ENCODE results near the gene CHST8. TPM values are rescaled to one million over a fixed set of nuclear protein-coding genes. Genes with fewer than 3 reads are reported as not detected.
A peak's percentile ranks its signal among the peaks of the same experiment; 100 is the strongest.
"Not testable (repeated sequence)": the region's sequence is repeated elsewhere in the genome, so short reads cannot be mapped to it uniquely, and the experiment has no call there.

Gene CHST8
- total and polyA plus RNA-seq, 11 donors: 0.10 to 0.88 (median 0.22) TPM; not detected in 3

DNA sequence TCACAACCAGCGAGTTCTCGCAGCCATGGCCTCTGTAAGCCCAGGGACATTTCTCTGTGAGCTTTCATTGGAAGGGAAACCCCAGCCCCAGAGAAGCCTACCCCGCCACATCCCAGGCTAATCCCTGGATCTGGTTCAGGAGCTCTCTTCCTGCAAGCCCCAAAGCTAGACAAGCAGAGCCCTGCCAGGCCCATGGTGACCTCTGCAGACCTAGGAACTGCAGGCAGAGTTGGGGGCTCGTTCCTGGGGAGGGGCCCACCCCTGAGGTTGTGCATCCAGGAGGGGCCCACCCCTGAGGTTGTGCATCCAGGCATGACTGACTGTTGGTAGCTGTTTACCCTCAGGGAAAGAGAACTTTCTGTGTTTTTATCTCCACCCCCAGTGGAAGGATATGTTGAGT, 196.7 kb downstream of the CHST8 start:
- WGBS, 4 donors: 93 to 100% (median 95%) methylated on average over 3 to 4 of the region's 4 CpGs
- intact Hi-C loops (cut with DNase I): loop anchor here in 1 of 10 donors (2.0 kb wide), 1 partner anchor 20 kb away; no protein-coding TSS in a partner anchor
- ATAC-seq (no peak), DNase-seq (peak in 2 of 5 donors; percentile 7 to 14)
- H3K27me3 ChIP-seq: no peaks in the 10 kb centered on the region
- H3K4me1 ChIP-seq: peaks cover 0 to 56% (median 25%) of the 10 kb centered on the region in 12 donors
- H3K9me3 ChIP-seq: peaks cover 0 to 7% (median 0%) of the 10 kb centered on the region in 12 donors
- no peak overlapping the region for H3K4me3 ChIP-seq
- TF ChIP-seq POLR2A (IDR thresholded peaks at IDR 0.05): no peak
- TF ChIP-seq, protein P1, sequence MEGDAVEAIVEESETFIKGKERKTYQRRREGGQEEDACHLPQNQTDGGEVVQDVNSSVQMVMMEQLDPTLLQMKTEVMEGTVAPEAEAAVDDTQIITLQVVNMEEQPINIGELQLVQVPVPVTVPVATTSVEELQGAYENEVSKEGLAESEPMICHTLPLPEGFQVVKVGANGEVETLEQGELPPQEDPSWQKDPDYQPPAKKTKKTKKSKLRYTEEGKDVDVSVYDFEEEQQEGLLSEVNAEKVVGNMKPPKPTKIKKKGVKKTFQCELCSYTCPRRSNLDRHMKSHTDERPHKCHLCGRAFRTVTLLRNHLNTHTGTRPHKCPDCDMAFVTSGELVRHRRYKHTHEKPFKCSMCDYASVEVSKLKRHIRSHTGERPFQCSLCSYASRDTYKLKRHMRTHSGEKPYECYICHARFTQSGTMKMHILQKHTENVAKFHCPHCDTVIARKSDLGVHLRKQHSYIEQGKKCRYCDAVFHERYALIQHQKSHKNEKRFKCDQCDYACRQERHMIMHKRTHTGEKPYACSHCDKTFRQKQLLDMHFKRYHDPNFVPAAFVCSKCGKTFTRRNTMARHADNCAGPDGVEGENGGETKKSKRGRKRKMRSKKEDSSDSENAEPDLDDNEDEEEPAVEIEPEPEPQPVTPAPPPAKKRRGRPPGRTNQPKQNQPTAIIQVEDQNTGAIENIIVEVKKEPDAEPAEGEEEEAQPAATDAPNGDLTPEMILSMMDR (IDR thresholded peaks at IDR 0.05): no peak
- no peak overlapping the region for H3K27ac ChIP-seq
- H3K36me3 ChIP-seq: peaks cover 0 to 10% (median 0%) of the 10 kb centered on the region in 9 donors

DNA sequence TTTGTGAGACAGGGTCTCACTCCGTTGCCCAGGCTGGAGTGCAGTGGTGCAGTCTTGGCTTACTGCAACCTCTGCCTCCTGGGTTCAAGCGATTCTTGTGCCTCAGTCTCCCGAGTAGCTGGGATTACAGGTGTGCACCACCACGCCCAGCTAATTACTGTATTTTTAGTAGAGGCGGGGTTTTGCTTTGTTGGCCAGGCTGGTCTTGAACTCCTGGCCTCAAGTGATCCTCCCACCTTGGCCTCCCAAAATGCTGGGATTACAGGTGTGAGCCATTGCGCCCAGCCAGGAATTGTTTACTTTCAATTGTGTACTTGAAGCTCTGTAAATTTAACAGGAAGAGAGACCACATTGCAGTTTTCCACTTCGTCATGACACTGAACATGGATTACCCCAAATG, 197.3 kb downstream of the CHST8 start:
- WGBS, 4 donors: 90 to 94% (median 94%) methylated on average over 7 of the region's 7 CpGs
- DNase-seq: peak in 1 of 5 donors; percentile 7
- H3K4me3 ChIP-seq, ATAC-seq, H3K27me3 ChIP-seq, H3K36me3 ChIP-seq, H3K9me3 ChIP-seq: not testable (repeated sequence)
- peaks cover 0 to 56% (median 25%) of the 10 kb centered on the region in 12 donors for H3K4me1 ChIP-seq
- intact Hi-C loops (cut with DNase I): loop anchor here in 1 of 10 donors (2.0 kb wide), 1 partner anchor 20 kb away; no protein-coding TSS in a partner anchor
- H3K27ac ChIP-seq: peak overlapping the region; percentile 77 to 96 (median 84)

DNA sequence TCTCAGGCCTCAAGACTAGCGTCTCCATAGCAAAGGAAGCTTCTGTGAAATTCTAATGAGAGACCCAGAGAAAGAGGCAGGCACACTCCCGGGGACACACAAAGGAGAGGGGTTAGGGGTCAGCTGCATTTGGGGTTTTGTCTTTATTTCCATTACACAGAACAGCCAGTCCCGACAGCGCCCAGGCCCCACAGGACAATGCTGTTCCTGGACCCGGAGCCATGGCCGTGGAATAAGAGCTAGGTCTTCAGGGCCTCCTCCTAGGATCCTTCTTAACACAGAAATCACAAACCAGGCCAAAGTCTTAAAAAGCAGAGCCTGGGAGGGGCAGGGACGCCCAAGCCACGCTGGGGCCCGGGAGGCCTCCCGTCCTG, 197.7 kb downstream of the CHST8 start:
- no peaks in the 10 kb centered on the region for H3K27me3 ChIP-seq
- peaks cover 0 to 56% (median 25%) of the 10 kb centered on the region in 12 donors for H3K4me1 ChIP-seq
- DNase-seq: no peak
- H3K36me3 ChIP-seq: no peaks in the 10 kb centered on the region
- intact Hi-C loops (cut with DNase I): loop anchor here in 1 of 10 donors (2.0 kb wide), 1 partner anchor 21 kb away; no protein-coding TSS in a partner anchor
- no peak for ATAC-seq
- H3K9me3 ChIP-seq: peaks cover 0 to 7% (median 0%) of the 10 kb centered on the region in 12 donors
- H3K4me3 ChIP-seq: peak overlapping the region; percentile 4 to 63 (median 50)
- TF ChIP-seq, protein P1 (IDR thresholded peaks at IDR 0.05): no peak
- no peak for TF ChIP-seq POLR2A (IDR thresholded peaks at IDR 0.05)
- peak overlapping the region; percentile 77 to 96 (median 84) for H3K27ac ChIP-seq
- 45 to 57% (median 46%) methylated on average over 6 to 10 of the region's 10 CpGs for WGBS, 4 donors

DNA sequence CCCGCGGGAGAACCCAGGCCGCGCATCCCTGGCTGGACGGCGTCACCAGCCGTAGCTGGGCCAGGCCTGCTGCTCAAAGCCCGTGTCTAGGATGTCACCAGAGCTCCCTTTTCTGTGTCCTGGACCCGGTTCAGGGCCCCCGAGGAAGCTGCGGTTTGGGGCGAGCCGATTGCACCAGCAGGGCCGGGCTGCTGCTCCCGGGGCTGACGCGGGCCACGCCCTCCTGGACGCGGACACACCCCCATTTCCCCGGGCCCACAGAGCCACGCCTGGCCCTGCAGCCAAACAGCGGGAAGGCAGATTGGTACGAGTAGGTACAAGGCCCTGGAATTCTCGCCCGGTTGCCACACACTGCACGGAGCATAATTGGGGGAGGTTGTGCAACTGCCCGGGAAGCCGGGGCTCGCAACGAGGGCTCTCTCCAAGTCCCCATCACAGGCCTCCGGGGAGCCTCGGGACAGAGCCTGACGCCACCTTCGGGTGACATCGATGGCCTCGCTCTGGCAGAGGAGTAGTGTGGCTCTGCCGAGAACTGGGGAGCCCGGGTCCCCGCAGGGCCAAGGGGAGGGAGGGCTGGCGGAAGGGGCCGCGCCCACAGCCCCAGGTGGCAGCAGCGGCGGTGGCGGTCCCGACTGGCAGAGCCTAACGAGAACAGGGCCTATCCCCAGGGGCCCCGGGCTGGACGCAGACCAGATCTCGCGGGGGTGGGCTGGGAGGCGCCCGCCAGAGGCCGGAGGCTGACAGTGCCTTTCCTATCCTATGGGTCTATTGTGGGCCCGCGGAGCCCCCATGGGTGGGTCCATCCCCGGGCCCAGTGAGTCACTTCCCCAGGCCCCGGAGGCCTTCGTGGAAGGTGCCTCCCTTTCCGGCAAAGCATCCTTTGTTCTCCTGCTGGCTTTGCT, 198.4 kb downstream of the CHST8 start:
- peak; percentile 70 to 93 (median 86) for ATAC-seq
- Histone ChIP-seq H3K4me3 (peak overlapping the region; percentile 4 to 63 (median 50)), H3K27me3 (no peaks in the 10 kb centered on the region), H3K27ac (peak overlapping the region; percentile 77 to 96 (median 84)), H3K9me3 (peaks cover 0 to 7% (median 0%) of the 10 kb centered on the region in 12 donors), H3K4me1 (peaks cover 0 to 56% (median 25%) of the 10 kb centered on the region in 12 donors), H3K36me3 (no peaks in the 10 kb centered on the region)
- DNase-seq: peak; percentile 85 to 92 (median 86)
- 1 to 11% (median 3%) methylated on average over 7 to 61 of the region's 61 CpGs for WGBS, 4 donors
- peak in 1 of 2 donors; percentile 21 for TF ChIP-seq POLR2A (IDR thresholded peaks at IDR 0.05)
- TF ChIP-seq, protein P1 (IDR thresholded peaks at IDR 0.05): peak in 3 of 12 donors; percentile 7 to 14 (median 8)
- intact Hi-C loops (cut with DNase I): loop anchor here in 6 of 10 donors (1.0 to 5.0 kb wide), 7 partner anchors 21 to 87 kb away; partner anchors contain the start of gene KCTD15 (in 1 of the 6)
